ENCODE measurements around the gene PPWD1. TPM values are rescaled to one million over a fixed set of nuclear protein-coding genes. Genes with fewer than 3 reads are reported as not detected.

The PPWD1 gene
- total RNA-seq, 1 donor from 2014 or later = 89.9 TPM

DNA sequence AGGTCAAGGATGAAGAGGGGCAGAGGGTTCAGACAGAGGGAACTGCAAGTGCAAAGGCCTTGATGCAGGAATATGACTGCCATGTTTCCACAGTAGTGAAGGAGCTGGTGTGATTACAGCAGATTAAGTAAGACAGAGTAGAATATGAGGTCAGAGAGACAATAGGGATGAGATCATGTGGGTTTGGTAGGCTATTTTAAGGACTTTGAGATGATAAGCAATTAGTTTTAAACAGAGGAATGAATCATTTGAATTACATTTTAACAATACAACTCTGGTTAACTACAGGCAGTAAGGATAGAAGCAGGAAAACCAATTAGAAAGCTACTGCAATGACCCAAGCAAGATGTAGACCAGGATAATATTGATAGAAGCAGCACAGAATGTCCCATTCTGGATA is 7.8 kb upstream of the PPWD1 start:
- no peak for DNase-seq (ENCODE audit: low spot score)
- Mint-ChIP-seq H3K27ac (no peak overlapping the region), H3K36me3 (peaks cover 4% of the 10 kb centered on the region), H3K4me1 (no peaks in the 10 kb centered on the region), H3K4me3 (no peak overlapping the region), H3K9me3 (no peaks in the 10 kb centered on the region), H3K27me3 (ENCODE audit: insufficient read depth, low read depth) (no peaks in the 10 kb centered on the region)
- Histone ChIP-seq H3K4me2 (no peak overlapping the region), H4K20me1 (ENCODE audit: low read depth) (peaks cover 19% of the 10 kb centered on the region), H3K27ac (no peak overlapping the region), H3K4me1 (no peaks in the 10 kb centered on the region), H3K79me2 (ENCODE audit: low read depth) (peaks cover 59% of the 10 kb centered on the region), H2AFZ (replicated peaks) (no peak overlapping the region), H3K9ac (no peak overlapping the region), H3K36me3 (peaks cover 5% of the 10 kb centered on the region), H3K4me3 (no peak overlapping the region), H3K27me3 (no peaks in the 10 kb centered on the region), H3F3A (ENCODE audit: low read depth) (no peaks in the 10 kb centered on the region), H3K9me3 (ENCODE audit: low read depth) (no peaks in the 10 kb centered on the region)
- no peak for TF ChIP-seq EZH2 (IDR thresholded peaks at IDR 0.05)

DNA sequence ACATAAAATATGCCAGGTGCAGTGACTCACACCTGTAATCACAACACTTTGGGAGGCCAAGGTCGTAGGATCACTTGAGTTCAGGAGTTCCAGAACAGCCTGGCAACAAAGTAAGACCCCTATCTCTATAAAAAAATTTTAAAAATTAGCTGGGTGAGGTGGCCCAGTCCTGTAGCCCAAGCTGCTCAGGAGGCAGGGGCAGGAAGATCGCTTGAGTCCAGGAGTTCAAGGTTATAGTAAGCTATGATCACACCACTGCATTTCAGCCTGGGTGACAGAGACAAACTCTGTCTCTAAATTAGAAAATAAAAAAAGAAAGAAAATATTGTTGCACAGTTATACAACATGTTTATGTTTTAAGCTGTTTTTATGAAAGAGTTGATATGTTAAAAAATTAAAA is 6.9 kb upstream of the PPWD1 start:
- no peaks in the 10 kb centered on the region for H3K27me3 Mint-ChIP-seq (ENCODE audit: insufficient read depth, low read depth)
- Histone ChIP-seq H2AFZ (replicated peaks) (no peak overlapping the region), H4K20me1 (ENCODE audit: low read depth) (peaks cover 19% of the 10 kb centered on the region), H3K9me3 (ENCODE audit: low read depth) (no peaks in the 10 kb centered on the region), H3K9ac (no peak overlapping the region), H3K4me1 (peaks cover 2% of the 10 kb centered on the region), H3K36me3 (peaks cover 12% of the 10 kb centered on the region), H3K27me3 (no peaks in the 10 kb centered on the region), H3F3A (ENCODE audit: low read depth) (no peaks in the 10 kb centered on the region), H3K4me3 (no peak overlapping the region), H3K27ac (no peak overlapping the region), H3K4me2 (no peak overlapping the region), H3K79me2 (ENCODE audit: low read depth) (peaks cover 68% of the 10 kb centered on the region)
- H3K36me3 Mint-ChIP-seq = no peaks in the 10 kb centered on the region
- no peak overlapping the region for H3K4me3 Mint-ChIP-seq
- no peak for DNase-seq (ENCODE audit: low spot score)
- H3K9me3 Mint-ChIP-seq = no peaks in the 10 kb centered on the region
- no peak for TF ChIP-seq EZH2phosphoT487 (IDR thresholded peaks at IDR 0.05)
- TF ChIP-seq EZH2 (IDR thresholded peaks at IDR 0.05) = no peak
- TF ChIP-seq, protein P1, sequence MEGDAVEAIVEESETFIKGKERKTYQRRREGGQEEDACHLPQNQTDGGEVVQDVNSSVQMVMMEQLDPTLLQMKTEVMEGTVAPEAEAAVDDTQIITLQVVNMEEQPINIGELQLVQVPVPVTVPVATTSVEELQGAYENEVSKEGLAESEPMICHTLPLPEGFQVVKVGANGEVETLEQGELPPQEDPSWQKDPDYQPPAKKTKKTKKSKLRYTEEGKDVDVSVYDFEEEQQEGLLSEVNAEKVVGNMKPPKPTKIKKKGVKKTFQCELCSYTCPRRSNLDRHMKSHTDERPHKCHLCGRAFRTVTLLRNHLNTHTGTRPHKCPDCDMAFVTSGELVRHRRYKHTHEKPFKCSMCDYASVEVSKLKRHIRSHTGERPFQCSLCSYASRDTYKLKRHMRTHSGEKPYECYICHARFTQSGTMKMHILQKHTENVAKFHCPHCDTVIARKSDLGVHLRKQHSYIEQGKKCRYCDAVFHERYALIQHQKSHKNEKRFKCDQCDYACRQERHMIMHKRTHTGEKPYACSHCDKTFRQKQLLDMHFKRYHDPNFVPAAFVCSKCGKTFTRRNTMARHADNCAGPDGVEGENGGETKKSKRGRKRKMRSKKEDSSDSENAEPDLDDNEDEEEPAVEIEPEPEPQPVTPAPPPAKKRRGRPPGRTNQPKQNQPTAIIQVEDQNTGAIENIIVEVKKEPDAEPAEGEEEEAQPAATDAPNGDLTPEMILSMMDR (IDR thresholded peaks at IDR 0.05) = no peak
- H3K27ac Mint-ChIP-seq = no peak overlapping the region
- peaks cover 2% of the 10 kb centered on the region for H3K4me1 Mint-ChIP-seq

DNA sequence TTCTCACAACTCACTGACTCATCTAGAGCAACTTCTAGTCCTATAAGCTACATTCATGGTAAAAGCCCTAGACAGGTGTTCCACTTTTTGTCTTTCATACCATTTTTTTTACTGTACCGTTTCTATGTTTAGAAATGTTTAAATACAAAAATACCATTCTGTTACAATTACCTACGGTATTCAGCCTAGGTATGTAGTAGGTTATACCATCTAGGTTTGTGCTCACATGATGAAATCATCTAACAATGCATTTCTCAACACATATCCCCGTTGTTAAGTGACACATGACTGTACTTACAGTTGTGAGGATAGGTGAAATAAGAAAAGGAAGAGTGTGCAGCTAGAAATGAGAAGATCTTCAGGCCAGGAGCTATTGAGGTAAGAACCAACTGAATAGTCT is 6.4 kb upstream of the PPWD1 start:
- no peak for TF ChIP-seq EZH2phosphoT487 (IDR thresholded peaks at IDR 0.05)
- TF ChIP-seq, protein P1 (IDR thresholded peaks at IDR 0.05) = no peak
- TF ChIP-seq EZH2 (IDR thresholded peaks at IDR 0.05) = no peak
- Histone ChIP-seq H3F3A (ENCODE audit: low read depth) (no peaks in the 10 kb centered on the region), H3K9ac (no peak overlapping the region), H3K27ac (no peak overlapping the region), H3K9me3 (ENCODE audit: low read depth) (no peaks in the 10 kb centered on the region), H3K4me3 (no peak overlapping the region), H2AFZ (replicated peaks) (no peak overlapping the region), H3K27me3 (no peaks in the 10 kb centered on the region), H3K4me1 (peaks cover 7% of the 10 kb centered on the region), H4K20me1 (ENCODE audit: low read depth) (peaks cover 19% of the 10 kb centered on the region), H3K79me2 (ENCODE audit: low read depth) (peaks cover 74% of the 10 kb centered on the region), H3K36me3 (peaks cover 13% of the 10 kb centered on the region), H3K4me2 (no peak overlapping the region)
- H3K9me3 Mint-ChIP-seq = no peaks in the 10 kb centered on the region
- no peak for DNase-seq (ENCODE audit: low spot score)
- H3K27me3 Mint-ChIP-seq (ENCODE audit: insufficient read depth, low read depth) = no peaks in the 10 kb centered on the region
- no peaks in the 10 kb centered on the region for H3K36me3 Mint-ChIP-seq
- peaks cover 6% of the 10 kb centered on the region for H3K4me1 Mint-ChIP-seq
- H3K27ac Mint-ChIP-seq = no peak overlapping the region
- H3K4me3 Mint-ChIP-seq = no peak overlapping the region

DNA sequence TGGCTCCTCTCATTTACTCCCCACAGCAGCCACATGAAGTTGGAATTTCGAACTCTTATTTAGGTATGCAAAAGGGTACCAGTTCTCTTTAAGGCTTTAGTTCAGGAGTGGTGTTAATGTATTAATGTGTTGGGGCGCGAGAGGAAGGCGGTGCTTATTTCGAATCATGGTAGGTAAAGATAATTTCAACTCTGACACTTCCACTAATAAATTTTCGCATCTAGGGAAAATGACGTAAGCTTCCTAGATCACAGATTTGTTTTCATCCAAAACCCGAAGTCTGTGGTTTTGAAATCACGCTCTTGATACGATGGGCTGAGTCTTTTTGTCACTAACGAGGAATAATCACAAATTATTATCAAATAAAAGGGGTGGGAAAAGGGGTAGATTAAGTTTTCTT is 681 bp downstream of the PPWD1 start:
- Mint-ChIP-seq H3K4me3 (peak overlapping the region; percentile 98), H3K4me1 (peaks cover 22% of the 10 kb centered on the region), H3K27ac (peak overlapping the region; percentile 46), H3K9me3 (no peaks in the 10 kb centered on the region), H3K36me3 (no peaks in the 10 kb centered on the region), H3K27me3 (ENCODE audit: insufficient read depth, low read depth) (peaks cover 3% of the 10 kb centered on the region)
- peak overlapping the region; percentile 97 for H3K27ac ChIP-seq
- H3K79me2 ChIP-seq (ENCODE audit: low read depth) = peaks cover 86% of the 10 kb centered on the region
- H3K36me3 ChIP-seq = peaks cover 13% of the 10 kb centered on the region
- H3F3A ChIP-seq (ENCODE audit: low read depth) = peaks cover 6% of the 10 kb centered on the region
- H3K9ac ChIP-seq = peak overlapping the region; percentile 95
- H3K9me3 ChIP-seq (ENCODE audit: low read depth) = no peaks in the 10 kb centered on the region
- peaks cover 23% of the 10 kb centered on the region for H3K4me1 ChIP-seq
- peak overlapping the region; percentile 88 for H3K4me2 ChIP-seq
- H4K20me1 ChIP-seq (ENCODE audit: low read depth) = no peaks in the 10 kb centered on the region
- TF ChIP-seq, protein P1 (IDR thresholded peaks at IDR 0.05) = no peak
- H2AFZ ChIP-seq (replicated peaks) = peak overlapping the region; percentile 96
- H3K27me3 ChIP-seq = no peaks in the 10 kb centered on the region
- H3K4me3 ChIP-seq = peak overlapping the region; percentile 89
- no peak for DNase-seq (ENCODE audit: low spot score)

Data from neural progenitor cell (in vitro differentiated cells).